SH-SY5Y (cell line): ENCODE results near the gene MTREX.

Experiments used
- GATA2 ChIP-seq: IDR thresholded peaks from 2 replicates; pipeline ENCODE4 v1.6.1; 2011; ENCODE audit warnings: mild to moderate bottlenecking, low read depth, low read length
- GATA3 ChIP-seq: IDR thresholded peaks from 2 replicates; pipeline ENCODE4 v1.6.1; 2011; ENCODE audit warnings: low read depth, mild to moderate bottlenecking, low read length, moderate library complexity

DNA sequence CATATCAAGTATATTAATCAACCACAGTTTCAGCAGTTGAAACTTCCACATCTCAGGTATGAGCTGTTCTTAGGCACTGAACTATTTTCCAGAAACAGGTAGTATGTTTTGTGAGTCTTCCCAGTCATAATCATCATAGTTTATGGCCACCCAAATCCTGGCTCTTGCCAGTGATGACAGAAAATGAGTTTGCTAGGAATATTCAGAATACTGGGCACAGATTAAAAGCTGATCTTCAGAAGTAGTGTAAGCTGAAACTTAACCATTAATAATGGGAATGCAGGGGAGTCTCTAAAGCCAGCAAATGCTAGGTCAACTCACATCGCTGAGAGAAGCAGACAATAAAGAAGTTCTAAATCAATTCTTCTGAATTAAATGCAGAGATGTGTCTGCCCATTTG lies 162.5 kb downstream of the MTREX start:
- TF ChIP-seq GATA2, result no peak
- no peak for TF ChIP-seq GATA3
